Esophagus muscularis mucosa (tissue), 4 donors: Measurements from ENCODE around the gene FBL.

Experiments
- CTCF ChIP-seq, 3 experiments: fragments of 200-600 bp in 2 of 3; fragments of 450-650 bp in 1 of 3; sonication (generic) in 2 of 3; IDR thresholded peaks; one replicate each; pipeline ENCODE4 v1.5.1; 2017 to 2019; ENCODE audit warnings: antibody characterized with exemption in 3 of 3, mild to moderate bottlenecking in 2 of 3, moderate library complexity in 1 of 3
- EP300 ChIP-seq: sonication (generic); formaldehyde crosslinking; IDR thresholded peaks from one replicate; pipeline ENCODE4 v1.6.1; 2017; ENCODE audit warnings: antibody characterized with exemption
- POLR2A ChIP-seq: fragments of 450-650 bp; IDR thresholded peaks from one replicate; pipeline ENCODE4 v1.6.1; 2017; ENCODE audit warnings: antibody characterized with exemption, moderate library complexity, mild to moderate bottlenecking, low read depth
- POLR2AphosphoS5 ChIP-seq, 2 donors: sonication (generic); formaldehyde crosslinking; IDR thresholded peaks; one replicate each; pipeline ENCODE4 v1.6.1; 2017; ENCODE audit warnings: antibody characterized with exemption in 2 of 2

- TF ChIP-seq CTCF (IDR thresholded peaks at IDR 0.05) (no peak), POLR2A (no peak), POLR2AphosphoS5 (IDR thresholded peaks at IDR 0.05) (no peak), EP300 (no peak)
Measured at GRCh38 chr19:39871886-39872866, 26.0 kb upstream of the FBL start.
